ENCODE data around the gene UQCRC1. TPM values are rescaled to one million over a fixed set of nuclear protein-coding genes. Genes with fewer than 3 reads are reported as not detected.
A peak's percentile ranks its signal among the peaks of the same experiment; 100 is the strongest.

UQCRC1 gene
- total RNA-seq, 1 experiment from 2014 or later, result 196 TPM

- no peak for DNase-seq (ENCODE audit: extremely low read depth, low read depth)
These were observed 34.1 kb downstream of the UQCRC1 start for GRCh38 chr3:48575366-48575765.

DNA sequence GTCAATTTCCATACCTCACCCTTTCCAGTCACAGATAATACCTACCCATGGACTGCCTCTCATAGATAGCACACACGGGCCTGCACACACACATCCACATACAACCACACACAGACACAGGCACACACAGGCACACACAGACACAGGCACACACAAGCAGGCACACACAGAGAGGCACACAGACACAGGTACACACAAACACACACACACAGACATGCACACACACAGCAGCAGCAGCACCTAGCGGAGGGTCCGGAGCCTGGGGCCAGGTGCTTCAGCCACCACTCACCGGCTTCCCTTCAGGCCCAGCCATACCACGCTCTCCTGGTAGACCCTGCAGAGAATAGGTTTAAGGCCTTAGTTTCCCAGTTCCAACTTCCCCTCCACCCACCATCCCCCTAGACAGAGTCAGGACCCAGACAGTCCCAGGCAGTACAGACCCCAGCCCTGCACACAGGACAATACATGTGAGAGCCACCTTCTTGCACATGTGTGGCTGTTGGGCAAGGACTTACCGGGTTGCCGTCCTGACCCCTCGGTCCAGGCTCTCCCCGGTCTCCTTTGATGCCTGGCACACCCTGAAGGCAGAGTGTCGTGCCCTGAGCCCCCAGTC lies 35.4 kb downstream of the UQCRC1 start:
- no peak for DNase-seq (ENCODE audit: extremely low read depth, low read depth)

- no peak for DNase-seq (ENCODE audit: extremely low read depth, low read depth)
These were observed 36.9 kb downstream of the UQCRC1 start for GRCh38 chr3:48572517-48572916.

- DNase-seq (ENCODE audit: extremely low read depth, low read depth), result no peak
These were observed 37.5 kb downstream of the UQCRC1 start for GRCh38 chr3:48571938-48572337.

GRCh38 chr3:48569808-48570450 lies 39.5 kb downstream of the UQCRC1 start:
- no peak for DNase-seq (ENCODE audit: extremely low read depth, low read depth)

DNA sequence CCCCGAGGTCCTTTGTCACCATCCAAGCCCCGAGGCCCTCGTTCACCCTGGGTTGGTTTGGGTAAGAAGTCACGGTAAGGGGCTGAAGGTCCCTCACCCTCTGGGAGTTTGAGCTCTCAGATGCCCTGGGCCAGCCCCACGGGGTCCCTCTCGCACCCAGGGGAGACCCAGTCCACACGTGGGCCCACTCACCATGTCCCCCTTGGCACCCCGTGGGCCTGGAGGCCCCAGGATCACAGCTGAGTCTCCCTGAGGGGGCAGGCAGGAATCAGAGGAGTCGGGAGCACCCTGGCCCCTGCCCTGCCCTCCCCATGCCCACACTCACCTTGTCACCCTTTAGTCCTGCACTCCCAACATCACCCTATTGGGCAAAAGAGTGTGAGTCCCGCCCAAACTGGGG lies 40.0 kb downstream of the UQCRC1 start:
- DNase-seq (ENCODE audit: extremely low read depth, low read depth), result no peak

DNA sequence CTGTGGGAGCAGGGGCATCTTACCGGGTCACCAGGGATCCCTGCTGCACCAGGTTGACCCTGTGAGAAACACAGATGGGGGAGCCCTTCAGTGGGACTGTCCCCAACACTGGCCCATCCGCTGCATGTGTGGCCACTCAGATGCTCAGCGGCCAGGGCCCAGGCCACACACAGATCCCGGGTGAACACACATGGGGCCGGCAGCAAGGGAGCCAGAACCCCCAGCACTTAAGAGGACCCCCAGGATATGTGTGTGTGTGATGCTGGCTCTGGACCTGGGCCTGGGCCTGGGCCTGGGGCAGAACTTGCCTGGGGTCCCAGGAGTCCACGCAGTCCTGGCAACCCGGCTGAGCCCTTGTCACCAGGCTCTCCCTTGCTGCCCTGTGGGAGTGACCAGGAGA lies 41.0 kb downstream of the UQCRC1 start:
- no peak for DNase-seq (ENCODE audit: extremely low read depth, low read depth)

GRCh38 chr3:48567500-48567899 lies 41.9 kb downstream of the UQCRC1 start:
- DNase-seq (ENCODE audit: extremely low read depth, low read depth), result no peak

DNA sequence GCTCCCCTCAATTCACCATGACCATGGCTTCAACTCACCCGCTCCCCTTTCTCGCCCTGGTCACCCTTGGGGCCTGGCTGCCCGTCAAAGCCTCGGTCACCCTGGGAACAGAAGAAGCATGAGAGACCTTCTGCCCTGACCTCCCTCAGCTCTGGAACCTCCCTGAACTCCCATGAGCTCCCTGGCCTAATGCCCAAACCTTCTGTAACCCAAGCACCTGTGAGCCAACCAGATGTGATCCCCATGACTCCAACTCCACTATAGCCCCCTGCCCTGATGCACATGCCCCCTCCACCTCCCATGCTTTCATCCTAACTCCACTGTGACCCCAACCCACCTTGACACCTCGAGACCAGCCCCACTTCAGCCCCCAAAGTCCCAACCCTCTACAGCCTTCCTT lies 42.4 kb downstream of the UQCRC1 start:
- DNase-seq (ENCODE audit: extremely low read depth, low read depth), result no peak

GRCh38 chr3:48566401-48566760 lies 43.1 kb downstream of the UQCRC1 start:
- no peak for DNase-seq (ENCODE audit: extremely low read depth, low read depth)

- no peak for DNase-seq (ENCODE audit: extremely low read depth, low read depth)
These were observed 43.6 kb downstream of the UQCRC1 start for GRCh38 chr3:48565591-48566400.

DNA sequence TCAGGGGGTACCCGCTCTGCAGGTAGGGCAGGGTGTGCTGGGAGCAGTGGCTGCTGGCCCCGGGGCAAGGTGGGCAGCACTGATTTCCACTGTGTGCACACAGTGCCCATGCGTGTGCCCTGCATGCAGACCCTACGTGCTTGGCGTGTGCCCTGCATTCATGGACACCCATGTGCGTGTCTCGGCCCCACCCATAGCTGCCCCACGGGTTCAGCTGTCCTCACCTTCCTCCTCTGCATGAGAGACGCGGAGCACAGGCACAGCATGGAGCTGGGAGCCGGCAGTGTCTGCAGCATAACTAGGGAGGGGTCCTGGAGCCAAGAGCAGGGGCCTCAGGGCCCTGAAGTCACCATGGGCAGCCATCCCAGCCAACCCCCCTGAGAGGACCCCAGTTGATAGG lies 44.3 kb downstream of the UQCRC1 start:
- no peak for DNase-seq (ENCODE audit: extremely low read depth, low read depth)

GRCh38 chr3:48564667-48565066 lies 44.8 kb downstream of the UQCRC1 start:
- no peak for DNase-seq (ENCODE audit: extremely low read depth, low read depth)

- DNase-seq (ENCODE audit: extremely low read depth, low read depth), result peak; percentile 8
These were observed 45.4 kb downstream of the UQCRC1 start for GRCh38 chr3:48564022-48564421.

- no peak for DNase-seq (ENCODE audit: extremely low read depth, low read depth)
These were observed 46.0 kb downstream of the UQCRC1 start, which contains the start of gene UCN2 for GRCh38 chr3:48563382-48563918. Gene UCN2 (minus strand): TSS chr3:48563781. CDS start chr3:48563124, 657 bp downstream.

- DNase-seq (ENCODE audit: extremely low read depth, low read depth), result no peak
These were observed 46.9 kb downstream of the UQCRC1 start for GRCh38 chr3:48562367-48563095.

DNA sequence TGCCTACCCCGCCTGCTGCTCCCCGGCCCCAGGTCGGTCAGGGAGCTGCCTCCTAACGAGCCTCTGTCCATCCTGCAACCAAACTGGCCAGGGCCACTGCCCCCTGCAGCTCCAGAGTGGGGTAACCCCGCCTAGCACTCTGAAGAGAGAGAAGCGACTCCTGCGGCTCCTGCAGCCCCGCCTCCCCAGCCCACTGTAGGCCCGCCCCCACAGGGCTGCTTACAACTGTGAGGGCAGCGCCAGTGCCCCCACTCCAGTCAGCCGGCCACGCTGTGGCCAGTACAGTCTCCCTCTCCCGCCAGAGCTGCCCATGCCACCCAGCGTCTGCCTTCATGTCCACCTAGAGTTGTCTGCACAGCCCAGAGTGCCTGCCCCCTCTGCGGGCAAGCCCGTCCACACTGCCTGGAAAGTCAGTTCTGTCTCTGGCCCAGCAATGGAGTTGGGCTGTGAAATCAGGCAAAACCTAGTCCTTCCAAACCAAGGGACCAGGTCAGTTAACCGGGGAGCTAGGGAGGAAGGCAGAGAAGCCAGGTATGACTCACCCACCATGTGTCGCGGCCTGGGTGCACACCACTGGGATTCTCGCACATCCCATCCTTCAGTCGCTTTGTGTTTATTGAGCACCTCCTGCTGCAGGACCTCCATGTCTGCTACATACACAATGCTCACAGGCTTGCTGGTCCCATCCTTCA lies 48.3 kb downstream of the UQCRC1 start:
- no peak for DNase-seq (ENCODE audit: extremely low read depth, low read depth)

GRCh38 chr3:48560648-48561018 lies 48.8 kb downstream of the UQCRC1 start:
- no peak for DNase-seq (ENCODE audit: extremely low read depth, low read depth)

DNA sequence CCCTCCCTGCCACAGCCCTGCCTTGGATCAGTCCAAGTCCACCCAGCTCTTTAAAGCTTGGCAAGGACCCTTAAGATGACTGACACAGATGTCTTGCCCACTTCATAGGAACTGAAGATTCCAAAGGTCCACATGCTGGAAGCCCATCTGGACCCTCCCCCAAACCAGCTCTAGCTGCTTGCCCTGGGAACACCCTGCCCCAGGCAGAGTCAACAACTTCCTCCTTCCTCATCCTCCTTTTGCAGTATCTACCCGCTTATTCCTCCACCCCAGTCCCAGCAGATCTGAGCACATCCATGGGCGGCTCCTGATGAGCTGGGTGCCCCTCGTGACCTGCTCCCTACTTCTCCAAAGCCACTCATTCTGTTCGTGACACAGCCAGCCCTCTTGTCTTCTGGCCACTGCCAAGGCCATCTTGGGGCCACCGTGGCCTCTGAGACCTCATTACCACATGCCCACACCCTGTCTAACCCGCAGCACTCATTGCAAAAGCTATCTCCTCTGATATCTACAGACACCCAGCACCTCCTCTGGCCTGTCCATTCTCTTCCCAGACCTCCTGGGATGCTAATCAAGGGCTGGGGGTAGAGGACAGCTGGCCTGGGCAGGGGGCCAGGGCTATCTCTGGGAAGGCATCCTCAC lies 50.8 kb downstream of the UQCRC1 start:
- DNase-seq (ENCODE audit: extremely low read depth, low read depth), result no peak

Measured in NCI-H460 (cell line).